Fibroblast of skin of scalp (primary cell): ENCODE results near the gene SUPT20HL2. TPM values are rescaled to one million over a fixed set of nuclear protein-coding genes. Genes with fewer than 3 reads are reported as not detected.
"Not testable (repeated sequence)": the region's sequence is repeated elsewhere in the genome, so short reads cannot be mapped to it uniquely, and the experiment has no call there.

Experiments used
- DNase-seq: peaks from one replicate; pipeline ENCODE4 v3.0.0-alpha.2; 2013
- polyA plus RNA-seq, 2 experiments: library from polyadenylated mRNA; unstranded; fragments of 120-200 nt; gene quantifications; one replicate each; pipeline ENCODE4 v1.2.1, GENCODE V29; 2013; ENCODE audit not compliant: insufficient read length in 2 of 2

Gene SUPT20HL2
- polyA plus RNA-seq (2013, experiment 1 of 2; ENCODE audit: insufficient read length), result not detected
- not detected for polyA plus RNA-seq (2013, experiment 2 of 2; ENCODE audit: insufficient read length)

DNA sequence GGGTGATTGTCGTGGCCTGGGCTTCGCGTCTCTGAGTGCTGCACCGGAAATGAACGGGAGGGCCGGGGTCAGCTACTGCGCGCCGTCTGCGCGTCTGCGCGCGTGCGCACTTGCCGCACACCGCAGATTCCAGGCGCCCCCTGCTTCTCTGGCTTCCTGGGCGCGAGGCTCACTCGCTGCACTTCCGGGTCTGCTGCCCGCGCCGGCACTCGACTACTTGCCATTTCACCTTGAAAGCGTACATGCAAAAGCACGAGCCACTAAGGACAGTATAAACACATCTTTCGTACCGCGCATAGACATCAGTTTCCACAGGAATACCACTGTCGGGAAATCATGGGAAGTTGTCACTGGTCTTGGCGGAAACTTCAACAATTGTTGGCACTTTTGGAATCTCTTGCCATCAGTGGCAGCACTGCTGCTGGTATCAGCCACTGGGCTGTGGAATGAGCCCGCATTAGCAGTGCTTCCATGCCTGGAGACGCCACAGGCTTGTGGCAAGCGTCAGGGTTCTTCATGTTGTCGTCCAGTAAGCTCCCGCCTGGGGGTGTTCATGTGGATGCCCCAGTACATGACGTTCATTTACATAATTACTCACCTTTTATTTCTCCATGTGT lies at the start of gene SUPT20HL2:
Gene SUPT20HL2, minus strand, starts transcription at position 51 of the 617 bp plus-strand sequence. CDS start 754 bp downstream, outside the sequence.
- no peak for DNase-seq

DNA sequence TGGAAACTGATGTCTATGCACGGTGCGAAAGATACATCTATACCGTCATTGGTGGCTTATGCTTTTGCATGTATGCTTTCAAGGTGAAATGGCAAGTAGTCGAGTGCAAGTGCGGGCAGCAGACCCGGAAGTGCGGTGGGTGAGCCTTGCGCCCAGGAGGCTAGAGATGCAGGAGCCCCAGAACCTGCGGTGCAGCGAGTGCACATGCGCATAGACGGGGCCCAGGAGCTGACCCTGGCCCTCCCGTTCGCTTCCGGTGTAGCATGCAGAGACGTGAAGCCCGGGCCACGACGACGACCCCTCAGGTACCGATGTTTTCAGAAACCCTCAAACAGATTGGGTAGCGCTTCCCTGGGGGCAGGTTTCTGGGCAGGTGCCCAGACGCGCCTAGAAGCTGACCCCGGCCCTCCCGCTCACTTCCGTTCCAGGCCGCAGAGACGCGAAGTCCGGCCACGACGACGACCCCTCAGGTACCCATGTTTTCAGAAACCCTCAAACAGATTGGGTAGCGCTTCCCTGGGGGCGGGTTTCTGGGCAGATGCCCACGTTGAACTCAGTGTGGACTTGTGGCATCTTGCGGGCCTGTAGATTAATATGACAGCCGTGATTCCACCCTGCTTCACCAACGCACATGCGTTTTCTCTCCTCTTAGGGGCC lies 48.3 kb upstream of the SUPT20HL2 start:
- DNase-seq, result not testable (repeated sequence)

DNA sequence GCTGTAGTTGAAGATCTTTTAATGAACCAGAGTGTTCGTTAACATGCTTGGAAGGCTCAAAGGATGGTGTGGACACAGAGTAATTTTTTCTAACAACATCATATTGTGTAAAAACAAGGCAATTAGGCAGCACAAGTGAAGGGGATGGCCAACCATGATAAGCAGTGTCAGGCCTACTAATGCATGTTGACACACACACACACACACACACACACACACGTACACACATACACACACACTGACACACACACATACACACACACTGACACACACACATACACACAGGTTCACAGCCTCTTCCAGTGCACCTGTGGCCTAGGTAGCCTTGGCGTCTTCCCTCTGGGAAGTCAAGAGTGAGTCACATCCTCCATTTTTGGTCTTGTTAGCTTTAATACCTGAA lies 46.4 kb upstream of the SUPT20HL2 start, which contains the start of gene SUPT20HL1:
Gene SUPT20HL1, plus strand, starts transcription at position 368 of the 400 bp plus-strand sequence. CDS start 2,122 bp downstream, outside the sequence.
- no peak for DNase-seq

DNA sequence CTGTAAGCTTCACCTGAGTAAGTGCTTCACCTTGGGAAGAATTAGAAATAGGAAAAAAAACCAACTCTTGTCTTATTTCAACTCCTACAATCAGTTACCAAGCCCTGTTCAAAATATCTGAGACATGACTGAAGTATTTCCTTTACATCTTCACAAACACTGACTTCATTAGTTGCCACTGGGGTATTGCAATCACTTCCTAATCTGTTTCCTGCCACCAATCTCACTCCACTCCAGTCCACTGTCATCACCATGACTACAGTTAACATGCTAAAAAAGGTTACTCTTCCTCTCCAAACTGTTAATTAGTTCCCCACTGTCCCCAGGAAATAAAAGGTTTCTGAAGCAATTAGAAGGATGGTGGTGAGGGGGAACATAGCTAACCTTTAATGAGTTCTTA lies 43.2 kb upstream of the SUPT20HL2 start:
- DNase-seq, result no peak

DNA sequence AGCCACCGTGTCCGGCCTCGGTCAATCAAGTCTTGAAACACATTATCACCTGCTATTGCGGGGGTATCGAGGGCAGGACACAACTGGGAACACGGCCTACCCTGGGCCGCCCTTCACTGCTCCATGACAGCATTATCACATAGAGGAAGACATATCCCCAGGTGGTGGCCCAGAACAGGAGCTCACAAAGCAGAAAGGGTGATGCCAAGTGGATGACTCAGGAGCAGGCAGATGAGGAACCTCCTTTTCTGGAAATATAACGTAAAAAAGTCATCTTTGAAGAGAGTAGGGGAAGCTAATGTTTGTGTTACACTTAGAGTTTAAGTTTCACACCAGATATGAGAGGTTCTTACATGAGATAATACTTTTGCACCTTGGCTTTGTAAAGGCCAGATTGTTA lies 41.2 kb upstream of the SUPT20HL2 start:
- no peak for DNase-seq

DNA sequence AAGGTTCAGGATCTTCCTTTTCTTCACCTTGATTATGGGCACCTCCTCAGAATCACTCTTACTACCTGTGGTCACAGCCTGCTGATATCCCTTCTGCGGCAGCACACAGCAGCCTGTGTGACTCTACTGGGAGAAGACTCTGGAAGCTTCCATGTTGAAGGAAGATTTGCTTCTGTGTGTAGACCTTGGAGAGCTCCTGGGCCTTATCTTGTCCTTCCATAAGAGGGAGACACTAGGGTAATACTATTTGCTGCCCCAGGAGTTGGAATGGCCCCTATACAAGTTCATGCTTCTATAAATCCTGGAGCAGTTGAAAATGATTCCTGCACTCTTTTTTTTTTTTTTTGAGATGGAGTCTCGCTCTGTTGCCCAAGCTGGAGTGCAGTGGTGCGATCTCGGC lies 36.3 kb upstream of the SUPT20HL2 start:
- DNase-seq, result no peak

DNA sequence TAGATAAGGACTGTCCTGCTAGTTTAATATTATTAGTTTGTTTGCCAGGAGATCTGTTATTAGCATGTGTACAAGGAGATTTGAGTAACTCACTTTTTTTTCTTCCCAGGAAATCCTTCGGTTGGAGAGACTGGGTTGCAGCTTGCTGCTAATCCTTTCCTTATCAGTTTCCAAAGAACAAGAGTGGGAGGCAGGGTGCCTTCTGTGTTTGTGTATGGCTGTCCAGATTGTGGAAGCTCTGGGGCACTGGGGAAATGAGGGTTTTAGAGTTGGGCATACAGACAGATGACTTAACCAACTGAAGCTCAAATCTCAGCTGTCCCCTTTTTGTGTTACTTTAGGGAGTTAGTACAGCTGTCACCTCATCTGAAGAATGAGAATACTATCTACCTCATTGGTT lies 34.0 kb upstream of the SUPT20HL2 start:
- DNase-seq, result no peak

DNA sequence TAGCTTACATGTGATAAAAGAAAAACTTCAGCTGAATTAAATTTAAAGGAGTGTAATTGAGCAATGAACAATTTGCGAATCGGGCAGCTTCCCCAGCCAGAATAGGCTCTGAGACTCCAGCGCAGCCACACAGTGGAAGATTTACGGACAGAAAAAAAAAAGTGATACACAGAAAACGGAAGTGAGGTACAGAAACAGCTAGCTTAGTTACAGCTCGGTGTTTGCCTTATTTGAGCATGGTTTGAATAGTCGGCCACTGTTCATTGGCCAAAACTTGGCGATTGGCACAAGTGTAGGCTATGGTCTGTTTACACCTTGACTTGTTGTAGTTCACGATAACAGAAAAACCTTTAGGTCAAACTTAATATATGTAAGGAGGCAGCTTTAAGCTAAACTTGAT lies 29.9 kb upstream of the SUPT20HL2 start:
- no peak for DNase-seq

DNA sequence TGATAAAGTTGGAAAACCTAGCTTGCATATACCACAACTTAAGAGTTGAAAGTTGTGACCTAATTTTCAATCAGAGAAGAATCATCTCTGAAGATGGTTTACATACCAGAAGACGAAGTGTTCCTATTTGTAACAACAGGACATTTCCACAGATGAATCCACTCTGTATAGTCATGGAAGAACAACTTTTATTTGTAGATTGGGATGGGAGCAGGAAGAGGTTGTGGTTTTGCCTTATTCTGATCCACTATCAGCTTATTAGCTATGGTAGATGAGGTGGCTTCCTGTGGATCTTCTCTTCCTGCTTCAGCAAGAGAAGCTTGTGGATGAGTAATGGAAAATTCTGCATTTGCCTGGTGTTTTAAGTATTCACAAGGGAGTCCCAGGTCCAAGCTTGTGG lies 27.9 kb upstream of the SUPT20HL2 start:
- peak; percentile 79 for DNase-seq

DNA sequence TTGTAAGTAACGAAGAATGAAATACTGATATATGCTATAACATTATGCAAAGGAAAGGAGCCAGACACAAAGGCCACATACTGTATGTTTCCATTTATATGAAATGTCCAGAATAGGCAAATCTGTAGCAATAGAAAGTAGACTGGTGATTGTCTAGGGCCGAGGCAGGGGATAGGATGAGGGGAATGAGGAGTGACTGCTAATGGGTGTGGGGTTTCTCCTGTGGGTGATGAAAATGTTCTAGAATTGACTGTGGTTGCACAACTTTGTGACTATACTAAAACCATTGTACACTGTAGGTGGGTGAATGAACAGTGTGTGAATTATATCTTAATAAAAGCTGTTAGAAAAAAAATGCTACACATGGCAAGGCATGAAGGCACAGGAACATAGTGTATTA lies 26.6 kb upstream of the SUPT20HL2 start:
- no peak for DNase-seq

DNA sequence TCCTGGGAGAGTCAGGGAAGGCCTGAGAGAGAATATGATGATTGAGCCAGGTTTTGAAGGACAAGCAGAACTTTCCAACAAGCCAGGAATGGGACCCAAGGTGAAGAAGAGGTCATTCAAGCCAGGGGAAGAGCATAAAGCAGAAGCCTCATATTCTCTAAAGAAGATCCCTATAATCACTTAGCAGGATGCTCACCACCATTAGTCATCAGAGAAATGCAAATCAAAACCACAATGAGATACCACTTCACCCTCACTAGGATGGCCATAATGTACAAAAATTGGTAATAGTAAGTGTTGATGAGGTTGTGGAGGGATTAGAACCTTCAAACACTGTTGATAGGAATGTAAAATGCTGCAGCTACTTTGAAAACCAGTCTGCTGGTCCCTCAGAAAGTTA lies 26.0 kb upstream of the SUPT20HL2 start:
- peak; percentile 23 for DNase-seq

DNA sequence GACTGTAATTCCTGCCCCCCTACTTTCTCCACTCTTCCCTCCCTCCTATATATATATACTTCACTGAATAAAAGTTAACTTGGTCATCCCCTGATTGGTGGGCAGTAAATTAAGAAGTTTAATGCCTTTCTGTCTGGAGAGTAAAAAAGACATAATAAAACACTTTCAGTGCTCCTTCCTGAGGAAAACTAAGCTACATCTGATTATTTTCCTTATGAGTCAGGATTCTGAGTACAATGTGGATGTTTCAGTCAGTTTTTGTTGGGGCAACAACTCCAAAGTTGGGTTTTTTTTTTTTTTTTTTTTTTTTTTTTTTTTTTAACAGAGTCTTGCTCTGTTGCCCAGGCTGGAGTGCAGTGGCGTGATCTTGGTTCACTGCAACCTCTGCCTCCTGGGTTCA lies 22.0 kb upstream of the SUPT20HL2 start:
- DNase-seq, result peak; percentile 32

DNA sequence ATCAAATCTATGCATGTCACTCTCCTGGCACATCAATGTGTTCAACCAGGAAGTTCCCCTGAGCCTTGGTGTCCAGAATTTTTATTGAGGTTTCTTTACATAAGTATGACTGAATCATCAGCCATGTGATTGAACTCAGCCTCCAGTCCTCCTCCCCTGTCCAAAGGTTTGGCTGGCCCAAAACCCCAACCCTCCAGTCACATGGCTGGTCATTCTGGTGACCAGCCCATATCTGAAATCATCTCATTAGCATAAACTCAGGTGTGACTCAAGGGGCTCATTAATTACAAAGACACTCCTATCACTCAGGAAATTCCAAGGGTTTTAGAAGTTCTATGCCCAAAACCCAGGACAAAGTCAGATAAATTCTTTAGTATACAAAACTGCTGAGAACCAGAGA lies 20.6 kb upstream of the SUPT20HL2 start:
- DNase-seq, result no peak

DNA sequence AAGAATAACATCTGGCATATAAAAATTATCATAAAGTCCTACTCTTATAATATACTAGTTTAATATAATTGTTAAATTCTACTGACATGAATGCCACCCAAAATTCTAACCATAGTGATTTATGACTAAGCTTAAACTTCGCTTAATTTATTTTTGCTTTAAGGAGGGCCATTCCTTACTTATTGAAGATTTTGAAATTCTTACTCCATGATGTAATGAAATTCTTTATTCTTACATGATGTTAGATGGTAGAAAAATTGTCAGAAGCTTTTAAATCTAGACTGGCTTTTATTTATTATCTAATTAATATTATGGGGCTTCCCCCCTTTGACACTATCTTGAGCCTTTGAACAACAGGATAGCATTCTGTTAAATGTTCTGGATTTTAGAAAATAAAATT lies 19.5 kb upstream of the SUPT20HL2 start:
- peak; percentile 67 for DNase-seq

DNA sequence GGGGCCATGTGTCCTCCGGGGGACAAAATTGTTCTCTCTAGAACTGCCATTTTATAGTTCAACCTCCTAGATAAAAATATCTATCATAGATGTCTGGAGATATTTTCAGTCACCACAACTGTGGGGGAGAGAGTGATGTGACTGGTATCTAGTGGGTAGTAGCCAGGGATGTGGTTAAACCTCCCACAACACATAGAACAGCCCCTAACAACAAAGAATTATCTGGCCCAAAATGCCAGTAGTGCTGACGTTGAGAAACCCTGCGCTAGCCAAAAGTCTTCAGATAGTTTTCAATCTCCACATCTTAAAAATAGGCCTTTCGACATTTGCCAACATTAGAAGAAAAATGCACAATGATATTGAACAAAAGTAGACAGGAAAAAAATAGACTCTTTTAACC lies 19.0 kb upstream of the SUPT20HL2 start:
- peak; percentile 67 for DNase-seq

DNA sequence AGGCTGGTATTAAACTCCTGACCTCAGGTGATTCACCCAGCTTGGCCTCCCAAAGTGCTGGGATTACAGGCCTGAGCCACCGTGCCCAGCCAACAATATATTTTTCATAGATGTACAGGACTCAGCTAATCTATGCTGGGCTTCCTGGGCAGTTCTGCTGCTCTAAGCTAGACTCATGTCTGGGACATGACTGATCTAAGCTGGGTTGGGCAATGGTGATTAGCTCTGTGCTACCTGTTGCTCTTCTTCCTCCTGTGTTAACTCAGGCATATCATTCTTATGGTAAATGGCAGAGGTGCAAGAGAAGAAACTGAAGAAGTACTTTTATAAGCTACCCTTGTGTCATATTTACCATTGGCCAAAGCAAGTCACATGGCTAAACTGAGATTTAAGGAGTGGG lies 11.4 kb upstream of the SUPT20HL2 start:
- DNase-seq, result no peak

DNA sequence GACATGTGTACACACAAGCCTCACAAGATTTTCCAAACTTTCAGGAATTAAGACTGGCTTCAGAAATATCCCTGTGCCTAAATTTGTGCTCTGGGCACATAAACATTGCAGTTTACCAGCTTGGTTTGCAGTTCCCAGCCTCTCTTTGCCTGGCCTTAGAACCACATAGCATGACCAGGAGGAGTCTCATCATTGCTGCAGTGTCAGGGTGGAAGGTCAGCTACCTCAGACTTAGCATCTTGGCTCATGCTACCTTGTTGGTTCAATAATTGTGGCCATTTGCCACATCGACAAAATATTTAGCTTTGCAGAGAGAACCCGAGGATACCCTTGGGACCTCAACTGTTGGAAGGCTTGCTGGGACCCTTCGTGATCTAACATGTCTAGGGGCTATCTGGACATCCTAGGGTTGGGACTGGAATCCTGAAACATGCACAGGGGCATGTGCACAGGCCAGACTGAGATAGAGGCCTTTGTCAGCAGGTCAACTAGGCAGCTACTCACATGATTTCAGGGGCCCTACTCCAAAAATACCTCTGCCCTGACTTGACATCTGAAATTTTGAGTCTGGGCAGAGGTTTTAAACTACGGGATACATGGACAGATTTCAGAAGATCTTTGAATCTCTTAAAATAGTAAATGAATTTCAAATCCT lies 8.0 kb upstream of the SUPT20HL2 start:
- no peak for DNase-seq

DNA sequence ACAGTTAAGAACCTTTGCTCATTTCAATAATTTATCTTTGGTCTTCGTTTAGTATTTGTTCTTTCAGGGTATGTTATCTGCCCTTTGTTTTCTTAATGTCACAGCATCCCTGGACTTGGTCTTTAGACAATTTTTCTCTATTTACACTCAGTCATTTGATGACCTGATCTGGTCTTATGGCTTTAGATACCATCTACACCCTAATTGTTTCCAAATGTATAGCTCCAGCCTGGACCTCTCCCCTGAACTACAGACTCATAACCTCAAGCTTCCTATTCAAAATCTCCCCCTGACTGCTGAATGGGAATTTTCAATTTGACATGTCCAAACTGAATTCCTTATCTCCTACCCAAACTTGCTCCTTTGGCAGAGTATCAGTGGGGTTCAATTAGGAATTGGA lies 3.7 kb upstream of the SUPT20HL2 start:
- DNase-seq, result no peak

DNA sequence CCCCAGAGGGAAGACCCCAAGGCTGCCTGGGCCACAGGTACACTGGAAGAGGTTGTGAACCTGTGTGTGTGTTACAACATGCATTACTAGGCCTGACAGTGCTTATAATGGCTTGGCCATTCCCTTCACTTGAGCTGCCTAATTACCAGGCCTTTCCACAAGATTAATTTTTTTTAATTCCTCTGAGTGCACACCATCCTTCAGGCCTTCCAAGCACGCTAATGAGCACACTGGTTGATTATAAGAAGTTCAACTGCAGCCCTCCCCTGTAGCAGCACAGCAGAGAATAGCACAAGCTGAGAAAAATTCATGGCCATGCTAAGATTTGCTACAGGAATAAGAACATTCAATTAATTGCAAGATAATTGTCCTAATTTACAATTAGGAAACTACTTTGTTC lies 2.2 kb upstream of the SUPT20HL2 start:
- DNase-seq, result no peak

DNA sequence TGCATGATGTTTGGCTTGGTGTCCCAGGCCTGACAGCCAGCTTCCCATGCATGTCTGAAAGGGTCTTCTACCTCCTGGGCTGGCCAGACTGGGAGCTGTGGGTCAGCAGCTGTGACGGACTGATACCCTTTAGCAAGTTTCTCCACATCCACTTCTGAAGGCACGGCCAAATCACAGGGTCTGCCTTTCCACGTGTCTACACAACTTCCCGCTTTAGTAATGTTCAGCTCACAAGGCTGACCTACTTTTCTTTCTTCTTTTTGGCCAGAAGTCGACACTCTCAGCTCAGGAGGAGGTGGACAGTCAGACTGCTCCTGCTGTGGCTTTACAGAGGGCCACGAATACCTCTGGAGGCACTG lies 1.6 kb downstream of the SUPT20HL2 start:
- DNase-seq, result not testable (repeated sequence)

DNA sequence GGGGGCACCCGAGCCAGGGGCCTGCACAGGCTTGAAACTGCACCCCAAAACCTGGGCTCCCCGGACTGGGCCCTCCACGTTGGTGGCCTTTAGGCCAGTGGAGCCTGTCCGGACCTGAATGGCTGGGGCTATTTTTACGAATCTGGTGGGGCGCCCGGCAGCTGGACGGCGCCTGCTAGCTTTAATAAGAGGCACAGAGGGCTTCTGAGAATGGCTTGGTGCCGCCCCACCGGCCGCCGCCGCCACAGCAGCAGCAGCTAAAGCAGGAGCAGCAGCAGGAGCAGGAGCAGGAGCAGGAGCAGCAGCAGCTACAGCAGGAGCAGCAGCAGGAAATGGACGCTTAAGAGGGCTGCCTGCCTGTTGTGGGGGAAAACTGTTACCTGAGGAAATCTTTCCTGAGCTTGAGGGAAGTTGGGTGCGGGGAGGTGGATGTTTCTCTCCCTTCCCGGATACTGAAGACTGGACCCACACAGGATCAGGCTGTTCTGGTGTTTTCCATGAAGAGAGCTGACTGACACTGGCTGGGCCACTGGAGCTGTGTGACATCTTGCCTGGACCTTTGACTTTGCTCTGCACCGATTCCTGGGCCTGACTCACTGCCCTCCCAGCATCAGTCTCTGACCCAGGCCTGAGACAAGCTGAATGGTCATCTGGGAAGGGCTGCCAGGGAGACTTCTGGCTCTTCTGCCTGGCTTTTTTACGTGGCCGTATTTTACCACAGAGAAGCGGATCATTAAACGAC lies 2.2 kb downstream of the SUPT20HL2 start:
- DNase-seq, result not testable (repeated sequence)

DNA sequence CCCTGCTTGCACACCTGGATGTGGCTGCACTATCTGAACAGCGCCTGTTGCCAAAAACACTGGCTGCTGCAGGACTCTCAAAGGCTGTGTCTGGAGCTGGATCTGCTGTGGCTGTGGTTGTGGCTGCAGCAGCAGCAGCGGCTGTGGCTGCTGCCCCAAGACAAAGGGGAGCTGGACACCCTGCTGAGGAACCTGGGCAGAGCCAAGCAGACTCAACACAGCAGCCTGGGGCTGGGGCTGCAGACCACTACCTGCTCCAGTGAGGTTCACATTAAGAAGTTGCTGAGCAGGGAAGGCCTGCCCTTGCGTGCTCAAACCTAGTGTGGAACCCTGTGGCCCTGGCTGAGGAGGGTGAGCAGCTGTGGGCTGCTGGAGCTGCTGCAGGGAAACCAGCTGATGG lies 3.0 kb downstream of the SUPT20HL2 start:
- DNase-seq, result not testable (repeated sequence)
